ENCODE measurements around the gene TAF11L5.
"Not testable (repeated sequence)": the region's sequence is repeated elsewhere in the genome, so short reads cannot be mapped to it uniquely, and the experiment has no call there.

The TAF11L5 gene

DNA sequence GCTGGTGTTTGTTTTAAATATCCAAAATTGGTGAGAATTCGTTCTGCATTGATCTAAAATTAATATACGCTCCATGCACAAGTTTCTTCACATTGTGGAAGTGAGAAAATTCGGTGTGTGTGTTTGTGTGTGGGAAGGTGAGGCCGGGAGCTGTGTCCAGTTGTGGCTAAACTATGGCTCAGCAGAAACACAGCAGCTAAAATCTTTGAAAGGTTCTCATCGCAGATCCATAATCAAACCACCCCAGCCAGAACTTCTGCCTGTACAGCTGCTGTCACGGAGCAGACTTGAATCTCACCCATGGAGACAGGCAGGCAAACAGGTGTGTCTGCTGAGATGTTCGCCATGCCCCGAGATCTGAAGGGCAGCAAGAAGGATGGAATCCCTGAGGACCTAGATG, 27.1 kb upstream of the TAF11L5 start, which contains the start of gene TAF11L2:
Gene TAF11L2, plus strand, starts transcription at position 301 of the 400 bp plus-strand sequence.
- not testable (repeated sequence) for H3K27ac ChIP-seq (ENCODE audit: low read depth, low read length); H3K9ac ChIP-seq (ENCODE audit: low read length in 5 of 5); H3K4me1 ChIP-seq (ENCODE audit: control insufficient read depth in 5 of 5, insufficient read depth in 5 of 5, low read length in 5 of 5); H3K36me3 ChIP-seq (ENCODE audit: control insufficient read depth in 5 of 5, insufficient read depth in 5 of 5, low read length in 5 of 5); H3K9me3 ChIP-seq (ENCODE audit: control insufficient read depth in 5 of 5, low read length in 5 of 5); H3K4me3 ChIP-seq (ENCODE audit: low read depth in 1 of 5, low read length in 5 of 5); H3K27me3 ChIP-seq (ENCODE audit: control insufficient read depth in 5 of 5, insufficient read depth in 4 of 5, low read length in 5 of 5)

DNA sequence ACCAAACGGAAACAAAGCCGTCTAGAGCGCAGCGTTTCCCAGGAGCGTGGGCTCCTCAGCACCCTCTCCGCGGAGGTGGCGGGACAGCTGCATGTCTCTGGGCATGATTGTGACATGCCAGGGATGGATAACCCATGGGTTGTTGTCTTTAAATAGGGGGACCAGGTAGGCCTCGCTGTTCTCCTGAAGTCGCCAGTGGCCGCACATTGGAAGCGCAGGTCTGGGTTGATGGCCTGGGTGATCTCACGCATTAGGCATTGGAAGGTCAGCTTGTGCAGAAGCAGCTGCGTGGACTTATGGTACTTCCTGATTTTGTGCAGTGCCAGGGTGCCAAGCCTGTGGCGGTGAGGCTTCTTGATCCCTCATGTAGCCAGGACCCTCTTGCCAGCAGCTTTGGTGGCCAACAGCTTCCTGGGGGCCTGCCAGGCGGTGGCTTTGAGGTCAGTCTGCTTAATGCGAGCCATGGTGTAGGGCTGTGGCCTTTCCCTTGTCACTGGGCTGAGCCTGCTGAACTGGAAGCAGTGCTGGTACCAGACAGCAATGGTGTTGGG, 13.2 kb upstream of the TAF11L5 start:
- Histone ChIP-seq H3K4me1 (ENCODE audit: control insufficient read depth in 5 of 5, insufficient read depth in 5 of 5, low read length in 5 of 5) (no peaks in the 10 kb centered on the region), H3K4me3 (ENCODE audit: low read depth in 1 of 5, low read length in 5 of 5) (no peak overlapping the region), H3K27me3 (ENCODE audit: control insufficient read depth in 5 of 5, insufficient read depth in 4 of 5, low read length in 5 of 5) (no peaks in the 10 kb centered on the region), H3K27ac (ENCODE audit: low read depth, low read length) (no peak overlapping the region), H3K9me3 (ENCODE audit: control insufficient read depth in 5 of 5, low read length in 5 of 5) (no peaks in the 10 kb centered on the region), H3K36me3 (ENCODE audit: control insufficient read depth in 5 of 5, insufficient read depth in 5 of 5, low read length in 5 of 5) (no peaks in the 10 kb centered on the region), H3K9ac (ENCODE audit: low read length in 5 of 5) (no peak overlapping the region)

DNA sequence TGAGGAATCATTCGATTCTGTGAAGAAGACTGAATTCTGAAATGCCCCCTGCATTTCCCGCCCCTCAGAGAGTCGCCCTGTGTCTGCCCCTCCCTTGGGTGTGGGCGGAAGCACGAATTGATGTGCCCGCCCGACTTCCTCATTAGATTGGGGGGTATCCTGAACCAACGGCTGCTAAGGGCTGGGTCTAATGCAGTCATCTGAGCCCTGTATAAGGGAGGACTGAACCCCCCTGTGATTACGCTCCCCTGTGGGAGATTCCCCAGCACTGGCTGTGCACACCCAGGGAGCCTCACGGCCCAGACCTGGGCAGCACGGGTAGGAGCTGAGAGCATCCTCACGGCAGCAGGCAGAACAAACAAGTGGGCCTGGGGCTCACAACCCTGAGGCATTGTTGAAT, 7.5 kb upstream of the TAF11L5 start:
- not testable (repeated sequence) for H3K27ac ChIP-seq (ENCODE audit: low read depth, low read length); H3K9ac ChIP-seq (ENCODE audit: low read length in 5 of 5)

DNA sequence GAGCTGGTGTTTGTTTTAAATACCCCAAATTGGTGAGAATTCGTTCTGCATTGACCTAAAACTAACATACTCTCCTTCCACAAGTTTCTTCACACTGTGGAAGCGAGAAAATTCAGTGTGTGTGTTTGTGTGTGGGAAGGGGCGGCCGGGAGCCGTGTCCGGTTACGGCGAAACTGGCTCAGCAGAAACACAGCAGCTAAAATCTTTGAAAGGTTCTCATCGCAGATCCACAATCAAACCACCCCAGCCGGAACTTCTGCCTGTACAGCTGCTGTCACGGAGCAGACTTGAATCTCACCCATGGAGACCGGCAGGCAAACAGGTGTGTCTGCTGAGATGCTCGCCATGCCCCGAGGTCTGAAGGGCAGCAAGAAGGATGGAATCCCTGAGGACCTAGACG, 7.0 kb upstream of the TAF11L5 start, which contains the start of gene TAF11L3:
Gene TAF11L3, plus strand, starts transcription at position 301 of the 400 bp plus-strand sequence.
- H3K27ac ChIP-seq (ENCODE audit: low read depth, low read length); H3K4me1 ChIP-seq (ENCODE audit: control insufficient read depth in 5 of 5, insufficient read depth in 5 of 5, low read length in 5 of 5); H3K9me3 ChIP-seq (ENCODE audit: control insufficient read depth in 5 of 5, low read length in 5 of 5); H3K4me3 ChIP-seq (ENCODE audit: low read depth in 1 of 5, low read length in 5 of 5); H3K9ac ChIP-seq (ENCODE audit: low read length in 5 of 5); H3K36me3 ChIP-seq (ENCODE audit: control insufficient read depth in 5 of 5, insufficient read depth in 5 of 5, low read length in 5 of 5); H3K27me3 ChIP-seq (ENCODE audit: control insufficient read depth in 5 of 5, insufficient read depth in 4 of 5, low read length in 5 of 5): not testable (repeated sequence)

More for the DNA sequence above, 7.5 kb upstream of the TAF11L5 start:
- not testable (repeated sequence) for H3K4me3 ChIP-seq (ENCODE audit: low read depth in 1 of 5, low read length in 5 of 5); H3K36me3 ChIP-seq (ENCODE audit: control insufficient read depth in 5 of 5, insufficient read depth in 5 of 5, low read length in 5 of 5); H3K9me3 ChIP-seq (ENCODE audit: control insufficient read depth in 5 of 5, low read length in 5 of 5); H3K27me3 ChIP-seq (ENCODE audit: control insufficient read depth in 5 of 5, insufficient read depth in 4 of 5, low read length in 5 of 5); H3K4me1 ChIP-seq (ENCODE audit: control insufficient read depth in 5 of 5, insufficient read depth in 5 of 5, low read length in 5 of 5)

DNA sequence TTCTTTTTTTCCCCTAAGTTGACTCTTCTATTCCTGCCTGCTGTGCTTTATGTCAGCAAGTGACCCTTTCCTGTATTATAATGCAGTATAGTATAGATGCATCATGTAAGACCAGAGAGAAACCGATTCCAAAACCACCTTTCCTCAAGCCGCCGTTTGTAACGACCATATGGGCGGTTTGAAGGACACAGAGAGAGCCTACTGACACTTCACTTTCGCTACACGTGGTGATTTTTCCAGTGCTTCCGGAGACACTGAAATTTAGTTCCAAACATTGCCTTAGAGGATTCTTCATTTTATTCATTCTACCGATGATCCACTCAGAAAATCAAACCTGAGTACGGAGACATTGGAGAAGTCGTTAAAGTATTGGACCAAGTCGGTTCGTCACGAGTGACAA, 5.5 kb upstream of the TAF11L5 start:
- H3K27ac ChIP-seq (ENCODE audit: low read depth, low read length); H3K4me1 ChIP-seq (ENCODE audit: control insufficient read depth in 5 of 5, insufficient read depth in 5 of 5, low read length in 5 of 5); H3K9ac ChIP-seq (ENCODE audit: low read length in 5 of 5); H3K27me3 ChIP-seq (ENCODE audit: control insufficient read depth in 5 of 5, insufficient read depth in 4 of 5, low read length in 5 of 5); H3K4me3 ChIP-seq (ENCODE audit: low read depth in 1 of 5, low read length in 5 of 5); H3K36me3 ChIP-seq (ENCODE audit: control insufficient read depth in 5 of 5, insufficient read depth in 5 of 5, low read length in 5 of 5); H3K9me3 ChIP-seq (ENCODE audit: control insufficient read depth in 5 of 5, low read length in 5 of 5): not testable (repeated sequence)

DNA sequence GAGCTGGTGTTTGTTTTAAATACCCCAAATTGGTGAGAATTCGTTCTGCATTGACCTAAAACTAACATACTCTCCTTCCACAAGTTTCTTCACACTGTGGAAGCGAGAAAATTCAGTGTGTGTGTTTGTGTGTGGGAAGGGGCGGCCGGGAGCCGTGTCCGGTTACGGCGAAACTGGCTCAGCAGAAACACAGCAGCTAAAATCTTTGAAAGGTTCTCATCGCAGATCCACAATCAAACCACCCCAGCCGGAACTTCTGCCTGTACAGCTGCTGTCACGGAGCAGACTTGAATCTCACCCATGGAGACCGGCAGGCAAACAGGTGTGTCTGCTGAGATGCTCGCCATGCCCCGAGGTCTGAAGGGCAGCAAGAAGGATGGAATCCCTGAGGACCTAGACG, 3.5 kb upstream of the TAF11L5 start, which contains the start of gene TAF11L4:
Gene TAF11L4, plus strand, starts transcription at position 301 of the 400 bp plus-strand sequence.
- H3K9me3 ChIP-seq (ENCODE audit: control insufficient read depth in 5 of 5, low read length in 5 of 5); H3K4me3 ChIP-seq (ENCODE audit: low read depth in 1 of 5, low read length in 5 of 5); H3K27me3 ChIP-seq (ENCODE audit: control insufficient read depth in 5 of 5, insufficient read depth in 4 of 5, low read length in 5 of 5); H3K9ac ChIP-seq (ENCODE audit: low read length in 5 of 5); H3K4me1 ChIP-seq (ENCODE audit: control insufficient read depth in 5 of 5, insufficient read depth in 5 of 5, low read length in 5 of 5); H3K36me3 ChIP-seq (ENCODE audit: control insufficient read depth in 5 of 5, insufficient read depth in 5 of 5, low read length in 5 of 5); H3K27ac ChIP-seq (ENCODE audit: low read depth, low read length): not testable (repeated sequence)

DNA sequence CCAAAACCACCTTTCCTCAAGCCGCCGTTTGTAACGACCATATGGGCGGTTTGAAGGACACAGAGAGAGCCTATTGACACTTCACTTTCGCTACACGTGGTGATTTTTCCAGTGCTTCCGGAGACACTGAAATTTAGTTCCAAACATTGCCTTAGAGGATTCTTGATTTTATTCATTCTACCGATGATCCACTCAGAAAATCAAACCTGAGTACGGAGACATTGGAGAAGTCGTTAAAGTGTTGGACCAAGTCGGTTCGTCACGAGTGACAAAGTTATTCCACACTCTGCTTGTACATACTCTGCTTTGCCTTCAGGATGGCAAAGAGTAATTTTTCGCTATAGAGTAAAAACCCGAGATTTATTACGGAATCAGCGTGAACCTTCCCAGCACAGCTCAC, 1.5 kb downstream of the TAF11L5 start:
- H3K9ac ChIP-seq (ENCODE audit: low read length in 5 of 5); H3K4me3 ChIP-seq (ENCODE audit: low read depth in 1 of 5, low read length in 5 of 5); H3K27me3 ChIP-seq (ENCODE audit: control insufficient read depth in 5 of 5, insufficient read depth in 4 of 5, low read length in 5 of 5); H3K4me1 ChIP-seq (ENCODE audit: control insufficient read depth in 5 of 5, insufficient read depth in 5 of 5, low read length in 5 of 5); H3K36me3 ChIP-seq (ENCODE audit: control insufficient read depth in 5 of 5, insufficient read depth in 5 of 5, low read length in 5 of 5); H3K9me3 ChIP-seq (ENCODE audit: control insufficient read depth in 5 of 5, low read length in 5 of 5); H3K27ac ChIP-seq (ENCODE audit: low read depth, low read length): not testable (repeated sequence)

DNA sequence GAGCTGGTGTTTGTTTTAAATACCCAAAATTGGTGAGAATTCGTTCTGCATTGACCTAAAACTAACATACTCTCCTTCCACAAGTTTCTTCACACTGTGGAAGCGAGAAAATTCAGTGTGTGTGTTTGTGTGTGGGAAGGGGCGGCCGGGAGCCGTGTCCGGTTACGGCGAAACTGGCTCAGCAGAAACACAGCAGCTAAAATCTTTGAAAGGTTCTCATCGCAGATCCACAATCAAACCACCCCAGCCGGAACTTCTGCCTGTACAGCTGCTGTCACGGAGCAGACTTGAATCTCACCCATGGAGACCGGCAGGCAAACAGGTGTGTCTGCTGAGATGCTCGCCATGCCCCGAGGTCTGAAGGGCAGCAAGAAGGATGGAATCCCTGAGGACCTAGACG, 3.3 kb downstream of the TAF11L5 start, which contains the start of gene TAF11L6:
Gene TAF11L6, plus strand, starts transcription at position 301 of the 400 bp plus-strand sequence.
- H3K4me3 ChIP-seq (ENCODE audit: low read depth in 1 of 5, low read length in 5 of 5); H3K27me3 ChIP-seq (ENCODE audit: control insufficient read depth in 5 of 5, insufficient read depth in 4 of 5, low read length in 5 of 5); H3K9ac ChIP-seq (ENCODE audit: low read length in 5 of 5); H3K27ac ChIP-seq (ENCODE audit: low read depth, low read length); H3K36me3 ChIP-seq (ENCODE audit: control insufficient read depth in 5 of 5, insufficient read depth in 5 of 5, low read length in 5 of 5); H3K4me1 ChIP-seq (ENCODE audit: control insufficient read depth in 5 of 5, insufficient read depth in 5 of 5, low read length in 5 of 5); H3K9me3 ChIP-seq (ENCODE audit: control insufficient read depth in 5 of 5, low read length in 5 of 5): not testable (repeated sequence)
